IPS-18a (cell line): ENCODE measurements around the gene ITPR2.
"Not testable (repeated sequence)": the region's sequence is repeated elsewhere in the genome, so short reads cannot be mapped to it uniquely, and the experiment has no call there.

Source experiments
- H3K27ac ChIP-seq: one replicate; pipeline ENCODE4 v1.5.1; 2013; ENCODE audit warnings: low read length
- H3K27me3 ChIP-seq: one replicate; pipeline ENCODE4 v1.6.1; 2013; ENCODE audit warnings: mild to moderate bottlenecking, low read length; ENCODE audit not compliant: control insufficient read depth, insufficient read depth
- H3K36me3 ChIP-seq: one replicate; pipeline ENCODE4 v1.6.1; 2013; ENCODE audit warnings: low read depth, low read length; ENCODE audit not compliant: control insufficient read depth
- H3K4me1 ChIP-seq: one replicate; pipeline ENCODE4 v1.6.1; 2013; ENCODE audit warnings: low read depth, low read length; ENCODE audit not compliant: control insufficient read depth
- H3K4me3 ChIP-seq: one replicate; pipeline ENCODE4 v1.5.1; 2013; ENCODE audit warnings: low read length
- H3K9ac ChIP-seq: one replicate; pipeline ENCODE4 v1.6.1; 2013; ENCODE audit warnings: mild to moderate bottlenecking, low read length, moderate library complexity
- H3K9me3 ChIP-seq: one replicate; pipeline ENCODE4 v1.6.1; 2013; ENCODE audit warnings: low read depth, low read length; ENCODE audit not compliant: control insufficient read depth

Gene ITPR2

DNA sequence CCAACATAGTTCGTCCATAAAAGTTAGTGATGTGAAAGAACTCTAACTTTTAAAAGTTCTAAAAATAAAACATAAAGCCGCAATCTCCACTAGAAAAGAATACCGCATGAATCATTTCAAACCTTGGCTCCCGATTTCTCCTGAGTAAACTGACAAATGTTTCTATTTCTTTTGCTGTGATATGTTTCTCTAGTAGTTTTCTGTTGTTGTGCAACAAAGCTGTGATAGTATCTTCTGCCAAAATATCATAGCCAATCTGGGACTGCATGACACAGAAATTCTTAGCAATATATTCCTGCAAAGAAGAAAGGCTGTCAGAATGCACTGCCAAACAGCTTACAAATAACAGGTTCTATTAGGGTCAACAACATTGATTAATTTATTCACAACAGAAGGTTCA lies 174.0 kb downstream of the ITPR2 start:
- H3K4me1 ChIP-seq, result peaks cover 6% of the 10 kb centered on the region
- H3K27ac ChIP-seq, result no peak overlapping the region
- no peak overlapping the region for H3K9ac ChIP-seq
- no peaks in the 10 kb centered on the region for H3K27me3 ChIP-seq
- H3K9me3 ChIP-seq, result no peaks in the 10 kb centered on the region
- peaks cover 16% of the 10 kb centered on the region for H3K36me3 ChIP-seq
- H3K4me3 ChIP-seq, result no peak overlapping the region

DNA sequence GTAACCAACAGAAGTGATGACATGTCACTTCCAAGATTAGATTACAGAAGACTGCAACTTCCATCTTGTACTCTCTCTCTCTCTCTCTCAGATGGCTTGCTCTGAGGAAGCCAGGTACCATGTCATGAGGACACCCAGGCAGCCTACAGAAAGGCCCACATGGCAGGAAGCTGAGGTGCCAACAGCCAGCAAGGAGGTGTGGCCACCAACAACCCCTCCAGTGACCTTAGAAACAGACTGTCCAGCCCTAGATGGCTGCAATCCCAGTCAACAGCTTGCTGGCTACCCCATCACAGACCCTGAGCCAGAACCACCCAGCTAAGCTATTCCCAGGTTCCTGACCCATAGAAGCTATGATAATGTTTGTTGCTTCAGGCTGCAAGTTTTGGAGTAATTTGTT lies 178.4 kb downstream of the ITPR2 start:
- Histone ChIP-seq H3K36me3 (peaks cover 15% of the 10 kb centered on the region), H3K4me3 (no peak overlapping the region), H3K9me3 (no peaks in the 10 kb centered on the region), H3K9ac (no peak overlapping the region), H3K27ac (no peak overlapping the region), H3K4me1 (no peaks in the 10 kb centered on the region), H3K27me3 (no peaks in the 10 kb centered on the region)

DNA sequence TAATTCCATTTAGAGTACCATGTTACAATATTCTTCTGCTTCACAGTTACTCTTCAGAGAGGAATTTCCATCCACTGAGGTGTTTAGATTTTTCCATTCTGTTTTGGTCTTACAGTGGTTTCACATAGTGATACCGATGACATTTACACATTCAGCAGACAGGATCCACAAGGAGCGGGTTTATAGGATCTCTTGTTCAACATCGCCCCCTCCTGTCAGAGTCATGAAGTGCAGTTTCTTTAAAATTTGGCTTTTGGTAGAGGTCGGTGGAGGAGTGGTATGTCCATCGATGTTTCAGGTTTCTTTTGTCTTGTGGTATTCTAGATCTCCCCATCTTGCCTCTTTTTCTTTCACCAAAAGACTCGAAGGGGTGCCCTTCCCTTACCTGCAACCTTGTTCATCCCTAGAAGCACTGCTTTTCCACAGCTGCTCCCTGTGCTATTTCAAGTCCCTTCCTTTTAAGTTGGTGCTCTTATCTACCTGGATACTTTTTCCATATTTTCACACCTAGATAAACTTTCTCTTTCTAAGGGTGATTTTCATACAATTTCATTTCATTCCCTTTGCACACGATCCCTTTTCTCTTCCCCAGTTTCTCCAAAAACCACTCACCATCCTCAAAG lies 181.3 kb downstream of the ITPR2 start:
- H3K27ac ChIP-seq, result no peak overlapping the region
- H3K27me3 ChIP-seq, result no peaks in the 10 kb centered on the region
- no peak overlapping the region for H3K4me3 ChIP-seq
- H3K4me1 ChIP-seq, result peaks cover 4% of the 10 kb centered on the region
- H3K9me3 ChIP-seq, result no peaks in the 10 kb centered on the region
- peaks cover 7% of the 10 kb centered on the region for H3K36me3 ChIP-seq
- no peak overlapping the region for H3K9ac ChIP-seq

DNA sequence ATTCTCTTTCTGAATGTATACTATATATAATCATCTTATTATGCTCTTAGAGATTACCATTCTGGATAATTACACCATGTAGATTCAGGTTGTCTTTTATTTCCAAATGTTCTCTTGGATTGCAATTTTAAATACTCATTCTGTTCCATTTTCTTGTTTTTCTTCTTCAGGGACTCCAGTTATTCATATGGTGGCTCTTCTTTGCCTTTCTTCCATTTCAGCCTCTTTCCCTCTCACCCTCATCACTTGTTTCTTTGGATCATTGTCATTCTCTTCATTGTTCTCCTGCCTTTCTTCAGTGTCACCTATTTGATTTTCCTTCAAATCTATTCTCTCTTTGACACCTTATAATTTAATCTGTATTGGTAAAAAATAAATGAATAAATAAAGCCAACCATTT lies 182.0 kb downstream of the ITPR2 start:
- H3K9me3 ChIP-seq, result no peaks in the 10 kb centered on the region
- H3K4me3 ChIP-seq, result no peak overlapping the region
- H3K36me3 ChIP-seq, result peaks cover 7% of the 10 kb centered on the region
- H3K9ac ChIP-seq, result no peak overlapping the region
- peaks cover 4% of the 10 kb centered on the region for H3K4me1 ChIP-seq
- H3K27ac ChIP-seq, result no peak overlapping the region
- H3K27me3 ChIP-seq, result no peaks in the 10 kb centered on the region

DNA sequence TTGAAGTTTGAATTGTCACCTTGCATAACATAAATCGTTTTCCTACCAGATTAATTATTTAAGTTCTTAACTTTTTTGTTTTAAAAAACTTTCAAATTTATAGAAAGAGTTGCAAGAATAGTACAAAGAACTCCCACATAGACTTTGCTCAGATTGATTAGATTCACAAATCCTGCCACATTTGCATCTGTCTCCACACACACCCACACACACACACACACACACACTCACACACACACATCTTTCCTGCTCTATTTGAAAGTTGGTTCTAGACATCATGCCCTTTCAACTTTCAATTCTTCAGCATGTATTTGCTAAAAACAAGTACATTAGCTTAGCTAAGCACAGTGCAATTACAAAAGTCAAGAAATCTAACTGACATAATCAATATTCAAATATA lies 184.0 kb downstream of the ITPR2 start:
- H3K9ac ChIP-seq, result no peak overlapping the region
- peaks cover 4% of the 10 kb centered on the region for H3K4me1 ChIP-seq

DNA sequence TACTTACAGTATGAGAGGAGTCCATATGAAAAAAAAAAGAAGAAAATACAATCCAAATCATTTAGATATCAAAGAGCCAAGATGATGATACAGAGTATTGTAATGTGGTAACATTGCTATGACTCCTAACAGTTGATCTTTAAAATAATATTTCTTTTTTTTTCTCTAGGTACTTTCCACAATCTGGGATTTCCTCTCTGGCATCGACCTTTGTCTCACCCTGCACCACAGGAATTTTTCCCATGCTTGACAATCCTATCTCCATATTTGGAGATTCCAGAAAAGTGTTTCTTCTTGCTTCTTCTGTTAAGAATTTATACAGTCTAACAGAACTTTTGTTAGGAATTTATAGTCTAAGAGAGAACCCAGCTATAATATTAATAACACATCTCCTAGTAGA lies 184.4 kb downstream of the ITPR2 start:
- no peak overlapping the region for H3K27ac ChIP-seq
- peaks cover 7% of the 10 kb centered on the region for H3K4me1 ChIP-seq
- no peaks in the 10 kb centered on the region for H3K27me3 ChIP-seq
- peaks cover under 1% of the 10 kb centered on the region for H3K36me3 ChIP-seq
- H3K4me3 ChIP-seq, result no peak overlapping the region
- no peaks in the 10 kb centered on the region for H3K9me3 ChIP-seq
- no peak overlapping the region for H3K9ac ChIP-seq

More for the DNA sequence above, 184.0 kb downstream of the ITPR2 start:
- Histone ChIP-seq H3K9me3 (no peaks in the 10 kb centered on the region), H3K27me3 (no peaks in the 10 kb centered on the region), H3K27ac (no peak overlapping the region), H3K36me3 (peaks cover 3% of the 10 kb centered on the region), H3K4me3 (no peak overlapping the region)

DNA sequence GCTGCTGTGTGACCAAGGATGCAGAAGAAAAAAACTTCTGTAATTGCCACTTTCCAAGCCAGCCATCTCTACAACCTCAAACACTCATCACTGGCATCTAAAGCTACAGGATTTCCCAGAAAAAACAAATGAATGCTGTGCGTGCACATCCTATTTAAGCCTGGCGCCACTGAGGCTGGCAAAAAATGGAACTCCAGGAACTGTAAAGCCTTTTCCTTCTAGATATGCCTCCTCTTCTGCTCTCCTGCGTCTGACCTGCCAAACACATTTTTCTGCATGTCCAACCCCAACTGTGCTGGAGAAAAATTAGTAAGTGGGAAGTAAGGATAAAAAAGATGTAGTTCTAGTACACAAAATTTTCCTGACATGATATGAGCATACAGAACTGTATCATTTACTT lies 184.9 kb downstream of the ITPR2 start:
- Histone ChIP-seq H3K27ac (no peak overlapping the region), H3K9ac (no peak overlapping the region), H3K27me3 (no peaks in the 10 kb centered on the region), H3K4me3 (no peak overlapping the region), H3K4me1 (peaks cover 10% of the 10 kb centered on the region), H3K9me3 (no peaks in the 10 kb centered on the region), H3K36me3 (no peaks in the 10 kb centered on the region)

DNA sequence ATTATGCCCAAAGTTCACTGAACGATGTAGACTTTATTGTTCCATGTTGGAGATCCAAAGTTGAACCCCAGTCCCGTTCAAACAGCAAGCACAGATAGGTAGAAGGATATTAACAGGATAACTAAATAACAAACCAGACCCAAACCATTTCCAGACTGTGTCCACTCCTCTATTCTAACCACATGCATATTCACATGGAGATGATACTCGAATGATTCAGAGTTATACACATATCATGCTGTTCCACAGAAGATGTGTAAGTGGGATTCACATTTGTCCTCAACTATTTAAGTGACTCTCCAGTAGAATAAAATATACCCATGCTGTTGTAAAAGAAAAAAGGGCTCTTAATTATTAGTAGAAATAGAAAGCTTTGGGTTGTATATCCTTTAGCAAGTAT lies 185.9 kb downstream of the ITPR2 start:
- H3K36me3 ChIP-seq, result no peaks in the 10 kb centered on the region
- no peak overlapping the region for H3K27ac ChIP-seq
- H3K4me3 ChIP-seq, result no peak overlapping the region
- H3K27me3 ChIP-seq, result no peaks in the 10 kb centered on the region
- no peak overlapping the region for H3K9ac ChIP-seq
- H3K4me1 ChIP-seq, result peaks cover 10% of the 10 kb centered on the region
- H3K9me3 ChIP-seq, result no peaks in the 10 kb centered on the region

DNA sequence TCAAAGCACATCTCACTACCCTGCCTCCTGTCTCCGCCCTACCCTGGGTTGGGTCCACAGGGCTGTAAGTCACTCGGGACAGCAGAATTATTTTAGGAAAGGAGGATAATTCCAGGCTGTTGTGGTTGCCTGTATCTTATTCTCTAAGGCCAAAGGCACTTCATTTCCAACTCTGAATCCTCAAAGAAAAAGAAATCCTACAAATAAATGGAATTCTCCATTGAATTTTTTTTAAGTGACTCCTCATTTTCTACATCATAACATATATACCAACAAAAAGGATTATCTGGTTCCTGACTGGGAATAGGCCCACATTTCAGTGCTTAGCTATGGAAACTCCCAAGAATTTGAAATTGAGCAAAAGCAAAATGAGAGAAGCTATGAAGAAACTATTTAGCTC lies 186.4 kb downstream of the ITPR2 start:
- Histone ChIP-seq H3K36me3 (no peaks in the 10 kb centered on the region), H3K4me1 (peaks cover 10% of the 10 kb centered on the region), H3K27me3 (no peaks in the 10 kb centered on the region), H3K9me3 (no peaks in the 10 kb centered on the region), H3K9ac (no peak overlapping the region), H3K4me3 (no peak overlapping the region), H3K27ac (no peak overlapping the region)

DNA sequence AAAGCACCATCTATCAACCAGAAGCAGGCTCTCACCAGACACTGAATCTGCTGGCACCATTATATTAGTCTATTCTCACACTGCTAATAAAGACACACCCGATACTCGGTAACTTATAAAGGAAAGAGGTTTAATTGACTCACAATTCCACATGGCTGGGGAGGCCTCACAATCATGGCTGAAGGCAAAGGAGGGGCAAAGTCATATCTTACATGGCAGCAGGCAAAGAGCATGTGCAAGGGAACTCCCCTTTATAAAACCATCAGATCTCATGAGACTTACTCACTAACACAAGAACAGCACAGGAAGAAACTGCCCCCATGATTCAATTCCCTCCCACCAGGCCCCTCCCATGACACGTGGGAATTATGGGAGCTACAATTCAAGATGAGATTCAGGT lies 188.6 kb downstream of the ITPR2 start:
- H3K9ac ChIP-seq, H3K27me3 ChIP-seq, H3K36me3 ChIP-seq, H3K4me3 ChIP-seq, H3K9me3 ChIP-seq, H3K27ac ChIP-seq: not testable (repeated sequence)
- H3K4me1 ChIP-seq, result peaks cover 10% of the 10 kb centered on the region

DNA sequence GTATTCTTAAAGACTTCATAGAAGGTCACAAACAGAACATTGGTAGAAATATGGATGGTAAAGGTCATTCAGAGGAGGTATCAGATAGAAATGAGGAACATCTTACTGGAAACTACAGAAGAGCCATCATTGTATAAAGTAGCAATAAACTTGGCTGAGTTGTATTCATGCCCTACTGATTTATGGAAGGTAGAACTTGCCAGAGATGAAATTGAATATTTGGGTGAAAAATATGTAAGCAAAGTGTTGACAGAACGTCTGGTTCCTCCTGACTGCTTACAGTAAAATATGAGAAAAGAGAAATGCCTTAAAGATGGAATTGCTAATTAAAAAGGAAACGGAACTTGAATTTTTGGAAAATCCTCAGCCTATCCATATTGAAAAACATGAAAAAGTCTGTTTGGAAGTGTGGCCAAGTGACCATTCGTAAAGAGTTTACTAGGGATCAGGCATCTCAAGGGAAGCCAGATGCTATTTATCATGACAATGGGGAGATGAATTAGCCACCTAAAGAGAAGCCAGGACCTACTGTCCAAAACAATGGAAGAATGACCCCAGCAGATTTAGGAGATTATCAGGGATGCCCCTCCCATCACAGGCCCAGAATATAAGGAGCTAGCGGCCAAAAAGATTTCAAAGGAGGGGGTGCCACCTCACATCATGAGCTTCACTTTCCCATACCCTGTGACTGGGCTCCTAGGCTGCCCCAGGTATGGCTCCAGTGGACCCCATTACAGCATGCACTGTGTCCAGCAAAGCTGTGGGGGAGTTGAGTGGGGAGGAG lies 189.3 kb downstream of the ITPR2 start:
- Histone ChIP-seq H3K36me3 (no peaks in the 10 kb centered on the region), H3K27ac (peak overlapping the region; percentile 44), H3K9ac (no peak overlapping the region), H3K4me3 (peak overlapping the region; percentile 41), H3K9me3 (no peaks in the 10 kb centered on the region), H3K4me1 (peaks cover 9% of the 10 kb centered on the region), H3K27me3 (no peaks in the 10 kb centered on the region)

DNA sequence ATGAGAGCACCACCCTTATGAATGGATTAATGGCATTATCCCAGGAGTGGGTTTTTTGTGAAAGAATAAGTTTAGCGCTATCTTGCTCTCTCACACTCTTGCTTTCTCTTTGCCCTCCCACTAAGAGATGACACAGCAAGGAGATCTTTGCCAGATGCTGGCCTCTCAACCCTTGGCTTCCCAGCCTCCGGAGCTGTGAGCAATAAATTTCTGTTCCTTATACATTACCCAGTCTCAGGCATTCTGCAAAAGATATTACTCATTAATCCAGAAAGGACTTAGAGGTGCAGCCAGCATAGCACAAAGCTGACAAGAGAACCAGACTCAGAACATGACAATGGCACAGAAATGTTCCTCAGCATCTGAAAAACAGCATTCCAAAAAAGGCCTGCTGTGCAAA lies 190.6 kb downstream of the ITPR2 start:
- H3K9ac ChIP-seq, result no peak overlapping the region
- H3K27me3 ChIP-seq, result no peaks in the 10 kb centered on the region
- no peak overlapping the region for H3K4me3 ChIP-seq
- no peaks in the 10 kb centered on the region for H3K9me3 ChIP-seq
- H3K27ac ChIP-seq, result no peak overlapping the region
- H3K36me3 ChIP-seq, result no peaks in the 10 kb centered on the region
- H3K4me1 ChIP-seq, result peaks cover 6% of the 10 kb centered on the region
